LNCaP clone FGC (cell line): ENCODE data around the gene LPIN3.

ENCODE experiments used
- DNase-seq: peaks from one replicate; pipeline ENCODE4 v3.0.0-alpha.2; 2011; ENCODE audit warnings: low read depth
- H3K4me3 ChIP-seq: 2 replicates; pipeline ENCODE4 v1.5.1; 2011; ENCODE audit warnings: mild to moderate bottlenecking, low read depth, low read length, control low read depth
- TF ChIP-seq, protein P1 (sequence below): IDR thresholded peaks from 2 replicates; pipeline ENCODE4 v1.5.1; 2012; ENCODE audit warnings: mild to moderate bottlenecking; ENCODE audit not compliant: control insufficient read depth, insufficient read depth; ENCODE audit errors: extremely low read depth

LPIN3 gene

DNA sequence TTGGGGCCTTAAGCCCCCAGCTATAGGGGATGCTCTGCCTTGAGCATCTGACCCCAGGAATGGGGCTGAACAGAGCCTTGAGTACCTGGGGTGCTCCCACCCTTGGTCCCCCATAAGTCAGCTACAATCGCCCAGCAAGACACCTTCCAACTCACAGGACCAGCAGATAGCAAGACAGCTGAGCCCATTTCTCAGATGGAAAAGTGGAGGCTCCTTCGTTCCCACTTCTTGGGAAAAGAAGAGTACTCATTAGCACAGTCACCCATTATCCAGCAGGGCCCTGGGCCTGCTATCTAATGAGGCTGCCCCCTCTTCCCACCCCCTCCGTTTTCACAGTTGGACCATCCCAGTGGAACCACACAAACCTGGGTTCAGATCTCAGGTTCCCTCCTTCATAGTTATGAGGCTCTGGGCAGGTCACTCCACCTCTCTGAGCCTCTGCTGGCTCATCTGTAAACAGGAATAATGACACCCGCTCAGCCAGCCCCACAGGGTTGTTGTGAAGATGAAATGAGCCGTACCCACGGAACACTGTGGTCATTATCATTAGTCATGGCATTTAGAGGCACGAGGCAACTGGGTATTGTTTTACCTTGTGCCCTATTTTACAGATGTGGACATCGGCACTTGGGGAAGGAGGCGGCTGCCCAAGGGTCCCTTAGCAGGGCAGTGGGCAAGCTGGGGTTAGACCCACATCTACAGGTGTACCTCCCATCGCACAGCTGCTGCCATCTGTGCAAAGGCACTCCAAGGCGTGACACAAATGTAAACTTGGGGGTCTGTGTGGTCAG lies 4.5 kb downstream of the LPIN3 start:
- no peak for DNase-seq
- TF ChIP-seq, protein P1, sequence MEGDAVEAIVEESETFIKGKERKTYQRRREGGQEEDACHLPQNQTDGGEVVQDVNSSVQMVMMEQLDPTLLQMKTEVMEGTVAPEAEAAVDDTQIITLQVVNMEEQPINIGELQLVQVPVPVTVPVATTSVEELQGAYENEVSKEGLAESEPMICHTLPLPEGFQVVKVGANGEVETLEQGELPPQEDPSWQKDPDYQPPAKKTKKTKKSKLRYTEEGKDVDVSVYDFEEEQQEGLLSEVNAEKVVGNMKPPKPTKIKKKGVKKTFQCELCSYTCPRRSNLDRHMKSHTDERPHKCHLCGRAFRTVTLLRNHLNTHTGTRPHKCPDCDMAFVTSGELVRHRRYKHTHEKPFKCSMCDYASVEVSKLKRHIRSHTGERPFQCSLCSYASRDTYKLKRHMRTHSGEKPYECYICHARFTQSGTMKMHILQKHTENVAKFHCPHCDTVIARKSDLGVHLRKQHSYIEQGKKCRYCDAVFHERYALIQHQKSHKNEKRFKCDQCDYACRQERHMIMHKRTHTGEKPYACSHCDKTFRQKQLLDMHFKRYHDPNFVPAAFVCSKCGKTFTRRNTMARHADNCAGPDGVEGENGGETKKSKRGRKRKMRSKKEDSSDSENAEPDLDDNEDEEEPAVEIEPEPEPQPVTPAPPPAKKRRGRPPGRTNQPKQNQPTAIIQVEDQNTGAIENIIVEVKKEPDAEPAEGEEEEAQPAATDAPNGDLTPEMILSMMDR, result no peak
- no peak overlapping the region for H3K4me3 ChIP-seq

DNA sequence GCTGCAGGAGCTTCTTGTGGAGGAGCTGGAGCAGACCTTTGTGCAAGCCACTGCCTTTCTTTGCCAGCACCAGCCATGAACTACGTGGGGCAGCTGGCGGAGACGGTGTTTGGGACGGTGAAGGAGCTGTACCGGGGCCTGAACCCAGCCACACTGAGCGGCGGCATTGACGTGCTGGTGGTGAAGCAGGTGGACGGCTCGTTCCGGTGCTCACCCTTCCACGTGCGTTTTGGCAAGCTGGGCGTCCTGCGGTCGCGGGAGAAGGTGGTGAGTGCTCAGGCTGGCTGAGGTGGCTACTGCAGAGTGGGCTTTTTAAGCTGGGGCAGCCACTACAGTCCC lies 5.1 kb downstream of the LPIN3 start:
- no peak for DNase-seq
- TF ChIP-seq, protein P1, result no peak
- no peak overlapping the region for H3K4me3 ChIP-seq

DNA sequence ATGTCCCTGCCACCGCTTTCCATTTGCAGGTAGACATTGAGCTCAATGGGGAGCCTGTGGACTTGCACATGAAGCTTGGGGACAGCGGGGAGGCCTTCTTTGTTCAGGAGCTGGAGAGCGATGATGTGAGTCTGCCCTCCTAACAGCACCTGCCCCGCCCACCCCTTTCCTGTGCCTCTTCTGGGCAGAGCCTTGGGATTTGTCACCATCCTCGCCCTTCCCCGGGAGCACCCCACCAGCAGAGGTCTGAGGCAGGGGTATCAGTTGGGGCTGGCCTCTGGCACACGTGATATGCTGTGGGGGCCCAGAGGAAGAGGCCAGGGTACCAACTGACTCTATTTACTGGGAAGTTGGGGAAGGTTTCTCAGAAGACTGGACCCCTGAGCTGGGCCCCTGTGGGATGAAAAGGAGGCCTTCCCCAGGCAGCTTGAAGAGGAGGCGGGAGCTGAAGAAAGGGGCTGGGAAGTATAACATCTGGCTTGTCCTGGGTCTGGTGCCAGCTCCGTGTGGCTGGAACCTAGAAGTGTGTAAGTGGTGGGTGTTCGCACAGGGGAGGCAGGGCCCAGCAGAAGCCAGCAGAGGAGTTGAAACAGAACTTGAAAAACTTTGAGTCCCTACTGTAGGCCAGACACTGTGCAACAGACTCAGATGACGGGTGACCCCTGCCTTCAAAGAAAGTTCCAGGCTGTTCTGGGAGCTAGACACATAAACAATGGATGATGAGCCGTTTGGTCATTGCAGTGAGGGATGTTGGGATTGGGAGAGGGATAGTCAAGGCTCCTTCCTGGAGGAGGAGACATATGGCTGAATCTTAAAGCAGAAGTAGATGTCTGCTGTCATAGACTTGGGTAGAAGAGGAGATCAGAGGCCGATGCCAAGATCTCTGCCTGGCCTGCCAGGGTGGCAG lies 7.2 kb downstream of the LPIN3 start:
- DNase-seq, result no peak
- TF ChIP-seq, protein P1, result no peak
- no peak overlapping the region for H3K4me3 ChIP-seq

DNA sequence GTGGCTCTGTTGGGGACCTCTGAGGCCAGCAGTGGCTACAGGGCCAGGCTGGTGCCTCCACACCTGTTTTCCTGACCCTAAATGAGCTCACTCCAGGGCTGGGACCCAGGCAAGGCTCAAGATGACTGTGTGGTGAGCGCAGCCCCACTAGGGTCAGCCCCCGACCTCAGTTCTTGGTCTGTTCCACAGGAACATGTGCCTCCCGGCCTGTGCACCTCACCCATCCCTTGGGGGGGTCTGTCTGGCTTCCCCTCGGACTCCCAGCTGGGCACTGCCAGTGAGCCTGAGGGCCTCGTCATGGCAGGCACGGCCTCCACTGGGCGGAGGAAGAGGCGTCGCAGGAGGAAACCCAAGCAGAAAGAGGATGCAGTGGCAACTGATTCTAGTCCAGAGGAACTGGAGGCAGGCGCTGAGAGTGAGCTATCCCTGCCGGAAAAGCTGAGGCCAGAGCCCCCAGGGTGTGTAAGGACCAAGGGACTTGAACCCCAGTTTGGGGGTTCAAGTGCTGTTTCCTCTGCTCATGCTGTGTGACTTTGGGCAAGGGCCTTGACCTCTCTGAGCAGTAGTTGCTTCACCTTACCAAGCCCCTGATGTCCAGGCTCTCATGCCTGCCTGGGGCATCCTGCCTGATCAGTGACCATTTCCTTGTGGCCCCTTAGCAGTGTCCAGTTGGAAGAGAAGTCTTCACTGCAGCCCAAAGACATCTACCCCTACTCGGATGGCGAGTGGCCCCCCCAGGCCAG lies 8.0 kb downstream of the LPIN3 start:
- H3K4me3 ChIP-seq, result no peak overlapping the region
- TF ChIP-seq, protein P1, result no peak
- DNase-seq, result no peak

DNA sequence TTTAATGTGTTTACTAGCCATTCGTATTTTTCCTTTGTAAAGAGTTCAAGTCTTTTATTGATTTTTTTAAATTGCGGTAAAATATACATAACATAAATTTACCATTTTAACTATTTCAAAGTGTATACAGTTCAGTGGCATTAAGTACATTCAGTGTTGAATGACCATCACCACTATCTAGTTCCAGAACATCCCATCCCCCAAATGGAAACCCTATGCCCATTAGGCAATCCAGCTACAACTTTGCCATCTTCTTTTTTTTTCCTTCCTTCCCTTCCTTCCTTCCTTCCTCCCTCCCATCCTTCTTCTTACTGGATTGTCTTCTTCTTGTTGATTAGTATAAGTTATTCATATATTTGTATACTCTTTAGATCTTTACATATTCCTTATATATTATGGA lies 8.6 kb downstream of the LPIN3 start:
- no peak for DNase-seq
- no peak overlapping the region for H3K4me3 ChIP-seq
- TF ChIP-seq, protein P1, result no peak

DNA sequence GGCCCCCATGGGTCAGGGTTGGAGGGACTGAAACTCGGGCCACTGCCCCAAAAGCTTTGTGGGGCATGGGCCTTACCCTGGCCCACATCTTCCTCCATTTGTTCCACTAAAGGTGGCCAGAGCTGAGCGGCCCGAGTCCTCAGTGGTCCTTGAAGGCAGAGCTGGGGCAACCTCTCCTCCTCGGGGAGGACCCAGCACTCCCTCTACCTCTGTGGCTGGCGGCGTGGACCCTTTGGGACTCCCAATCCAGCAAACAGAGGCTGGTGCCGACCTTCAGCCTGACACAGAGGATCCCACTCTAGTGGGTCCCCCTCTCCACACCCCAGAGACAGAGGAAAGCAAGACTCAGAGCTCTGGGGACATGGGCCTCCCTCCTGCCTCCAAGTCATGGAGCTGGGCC lies 9.3 kb downstream of the LPIN3 start:
- no peak overlapping the region for H3K4me3 ChIP-seq
- no peak for DNase-seq

More for the DNA sequence above, 9.3 kb downstream of the LPIN3 start:
- TF ChIP-seq, protein P1, result no peak
